CD4-positive, alpha-beta T cell treated with Interleukin-4 for 4 hours (primary cell): Measurements from ENCODE around the gene DYNC1I1.

Experiments
- DNase-seq: peaks from one replicate; pipeline ENCODE4 v3.0.0-alpha.2; 2020

The DYNC1I1 gene

DNA sequence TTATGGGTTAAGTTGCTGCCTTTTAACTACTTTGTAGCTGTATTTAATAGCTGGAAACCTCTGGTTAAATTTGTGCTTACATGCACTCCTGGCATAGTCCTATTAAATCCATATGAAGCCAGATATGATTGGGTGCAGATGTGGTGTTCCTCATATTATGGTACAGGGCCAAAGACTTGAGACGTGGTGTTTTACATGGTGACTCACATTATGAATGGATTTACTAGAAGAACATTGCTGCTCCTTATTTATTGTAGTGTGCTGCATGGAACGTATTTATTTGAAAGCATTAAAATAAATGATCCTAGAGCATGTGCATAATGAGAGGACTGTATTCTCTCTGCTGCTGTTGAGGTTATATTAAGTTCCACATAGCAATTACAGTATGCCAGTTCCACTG is 325.5 kb downstream of the DYNC1I1 start:
- DNase-seq, result no peak

DNA sequence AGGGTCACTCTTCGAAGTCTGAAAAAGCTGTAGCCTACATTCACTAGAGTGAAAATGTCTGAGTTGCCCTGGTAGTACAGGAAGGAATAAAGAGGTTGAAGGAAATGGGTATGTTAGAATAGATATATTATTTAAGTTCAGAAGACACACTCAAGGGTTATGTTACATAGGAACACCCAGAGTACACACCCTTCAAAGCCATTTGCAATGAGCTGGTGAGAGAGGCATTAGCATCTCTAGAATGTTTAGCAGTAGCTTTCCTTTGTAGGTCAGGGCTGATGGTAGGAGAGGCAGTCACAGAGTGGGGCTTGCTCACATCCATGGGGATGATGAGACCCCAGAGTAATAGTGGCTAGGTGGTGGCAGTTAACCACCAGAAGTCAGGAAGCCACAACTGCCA is 328.4 kb downstream of the DYNC1I1 start:
- DNase-seq, result no peak

GRCh38 chr7:96102096-96102811 is 329.9 kb downstream of the DYNC1I1 start:
- DNase-seq, result no peak

DNA sequence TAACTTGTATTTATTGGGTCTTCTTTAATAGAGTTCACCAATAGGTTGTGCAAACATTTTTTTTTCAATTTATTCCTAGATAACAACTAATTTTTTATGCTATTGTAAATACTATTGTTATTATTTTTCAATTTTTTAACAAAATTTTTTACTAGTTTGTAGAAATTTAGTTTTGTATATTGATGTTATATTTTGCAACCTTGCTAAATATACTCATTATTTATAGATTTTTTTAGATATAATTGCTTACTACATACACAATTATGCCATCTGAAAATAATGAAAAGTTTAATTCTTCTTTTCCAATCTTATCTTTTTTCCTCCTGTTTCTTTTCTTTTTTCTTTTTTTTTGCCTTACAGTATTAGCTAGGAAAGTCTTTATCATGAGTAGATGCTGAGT is 332.6 kb downstream of the DYNC1I1 start:
- DNase-seq, result no peak

GRCh38 chr7:96111405-96111804 is 339.1 kb downstream of the DYNC1I1 start:
- DNase-seq, result no peak

GRCh38 chr7:96114190-96114589 is 341.8 kb downstream of the DYNC1I1 start:
- no peak for DNase-seq

DNA sequence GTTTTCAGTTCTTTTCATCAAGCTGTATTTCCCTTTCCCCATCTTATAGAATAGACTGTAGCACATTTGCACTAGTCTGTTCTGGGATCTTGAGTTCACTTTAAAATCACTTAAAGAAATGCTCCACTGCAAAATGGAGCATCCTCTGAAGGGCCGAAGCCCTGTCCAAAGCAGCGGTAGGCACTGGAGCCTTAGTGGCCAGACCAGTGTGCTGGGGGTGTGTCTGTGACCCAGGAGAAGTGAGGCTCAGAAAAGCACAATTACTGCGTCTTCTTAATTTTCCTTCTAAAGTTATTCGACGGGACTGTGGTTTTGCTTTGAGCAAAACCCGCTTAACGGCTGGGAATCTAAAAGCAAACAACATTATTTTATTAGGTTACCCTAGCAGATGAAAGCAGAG is 343.8 kb downstream of the DYNC1I1 start:
- no peak for DNase-seq

DNA sequence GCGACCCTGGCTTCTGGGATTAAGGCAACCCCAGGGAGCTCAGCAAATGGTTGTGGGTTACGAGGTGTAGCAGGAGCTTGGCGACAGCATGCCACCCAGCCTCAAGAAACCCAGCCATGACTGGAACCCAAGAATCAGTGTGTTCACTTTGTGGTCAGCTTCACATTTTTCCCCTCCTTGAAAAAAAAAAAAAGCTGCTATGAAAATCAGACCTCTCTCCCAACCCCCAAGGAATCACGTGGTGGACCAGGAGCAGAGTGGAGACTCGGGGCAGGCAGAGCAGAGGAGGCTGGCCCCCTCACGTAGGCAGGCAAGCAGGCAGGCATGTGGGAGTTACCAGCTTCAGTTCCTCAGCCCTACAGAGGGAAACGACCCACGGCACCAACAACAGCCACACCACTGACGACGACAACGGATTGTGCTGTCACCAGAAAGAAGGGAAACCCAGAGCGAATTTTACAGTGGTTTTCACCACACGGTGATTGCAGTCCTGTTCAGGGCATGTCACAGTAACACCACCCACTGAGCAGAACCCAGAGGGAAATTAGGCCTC is 346.2 kb downstream of the DYNC1I1 start:
- DNase-seq, result no peak

- DNase-seq, result no peak
Observed at GRCh38 chr7:96120445-96121225, 348.3 kb downstream of the DYNC1I1 start.

GRCh38 chr7:96121752-96122151 is 349.4 kb downstream of the DYNC1I1 start:
- DNase-seq, result no peak

- no peak for DNase-seq
Observed at GRCh38 chr7:96122746-96123145, 350.4 kb downstream of the DYNC1I1 start.

DNA sequence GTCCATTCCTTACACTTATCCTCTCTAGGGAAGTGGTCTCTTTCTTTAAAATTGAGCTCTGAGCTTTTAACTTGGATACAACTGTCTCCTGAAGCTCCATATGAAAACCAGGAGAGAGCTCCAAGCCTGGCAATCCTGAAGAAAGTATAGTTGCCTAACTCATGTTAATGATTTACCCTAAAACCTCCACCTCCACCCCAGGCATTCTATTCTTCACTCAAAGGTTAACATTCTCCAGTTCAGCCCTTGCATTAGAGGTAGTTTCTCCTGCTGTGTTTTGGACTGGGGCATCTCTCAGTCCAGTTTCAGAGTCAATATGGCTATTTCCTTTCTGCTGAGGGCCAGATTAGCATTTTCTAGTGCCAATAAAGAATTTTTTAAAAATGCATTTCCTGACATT is 354.0 kb downstream of the DYNC1I1 start:
- DNase-seq, result no peak

DNA sequence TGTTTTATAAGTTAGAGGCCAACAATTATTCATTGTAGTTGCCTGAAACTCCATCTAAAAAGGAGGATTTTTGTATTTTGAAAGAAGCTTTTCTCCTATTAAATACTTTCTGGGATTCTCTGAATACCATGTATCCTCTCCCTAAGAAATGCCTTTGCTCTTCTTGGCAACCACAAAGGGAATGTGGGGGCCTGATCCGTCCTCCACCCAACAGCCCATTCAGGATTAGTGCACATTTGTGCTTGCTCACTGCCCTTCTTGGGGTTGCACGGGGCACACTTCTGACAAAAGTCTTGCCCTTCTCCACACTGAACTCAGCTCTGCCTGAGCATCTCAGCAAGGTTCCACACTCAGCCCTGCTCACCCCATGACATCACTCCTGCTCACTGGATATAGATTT is 355.4 kb downstream of the DYNC1I1 start:
- DNase-seq, result no peak

DNA sequence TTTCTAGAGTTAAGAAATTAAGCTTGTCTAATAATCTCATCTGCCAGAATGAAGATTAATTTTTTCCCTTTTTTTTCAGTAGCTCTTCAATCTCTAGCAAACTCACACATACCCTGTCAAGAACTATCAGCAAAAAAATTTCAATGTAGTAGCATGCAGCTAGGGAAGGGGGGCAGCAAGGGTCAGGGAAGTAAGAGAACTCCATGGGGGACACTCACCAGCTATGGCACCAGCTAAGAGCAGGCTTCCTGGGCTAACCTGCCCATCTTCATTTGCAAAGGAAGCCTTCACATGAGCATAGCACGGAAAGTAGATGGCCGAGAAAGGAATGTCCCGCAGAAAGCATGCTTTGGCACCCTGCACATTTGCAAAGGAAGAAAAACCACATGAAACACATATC is 359.2 kb downstream of the DYNC1I1 start:
- DNase-seq, result no peak

- no peak for DNase-seq
Observed at GRCh38 chr7:96135241-96135640, 362.9 kb downstream of the DYNC1I1 start.

GRCh38 chr7:96136600-96137239 is 364.4 kb downstream of the DYNC1I1 start:
- DNase-seq, result no peak

- DNase-seq, result no peak
Observed at GRCh38 chr7:96143495-96144259, 371.3 kb downstream of the DYNC1I1 start.

DNA sequence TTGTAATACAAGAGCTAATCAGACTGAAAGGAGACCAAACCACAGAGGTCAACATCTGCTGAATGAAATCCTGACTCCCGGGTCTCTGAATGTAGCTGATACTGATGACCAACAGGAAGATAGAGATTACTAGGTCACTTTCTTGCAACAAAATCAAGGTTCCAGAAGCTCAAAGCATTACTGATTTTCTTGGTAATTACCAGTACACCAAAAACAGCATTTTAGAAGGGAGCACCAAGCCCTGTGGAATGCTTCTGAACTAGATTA is 371.8 kb downstream of the DYNC1I1 start:
- no peak for DNase-seq
